MM.1S (cell line): Measurements from ENCODE around the gene P4HA3.

Experiments used
- DNase-seq: peaks from one replicate; pipeline ENCODE4 v3.0.0-alpha.2; 2015
- H2AFZ ChIP-seq: fragments of 300-600 bp; sonication (generic); 2 replicates; pipeline ENCODE4 v1.6.0; 2016; ENCODE audit warnings: antibody characterized with exemption, low read length
- H3F3A ChIP-seq: fragments of 300-600 bp; sonication (generic); 2 replicates; pipeline ENCODE4 v1.6.1; 2016; ENCODE audit warnings: mild to moderate bottlenecking, antibody characterized with exemption, low read length, moderate library complexity, mixed read lengths; ENCODE audit not compliant: insufficient read depth
- H3K27ac ChIP-seq: fragments of 300-600 bp; sonication (generic); 2 replicates; pipeline ENCODE4 v1.5.1; 2016; ENCODE audit warnings: mild to moderate bottlenecking, low read length
- H3K27me3 ChIP-seq: fragments of 300-600 bp; sonication (generic); replicated peaks from 2 replicates; pipeline ENCODE4 v1.6.0; 2016; ENCODE audit warnings: low read length; ENCODE audit not compliant: insufficient read depth
- H3K36me3 ChIP-seq: fragments of 300-600 bp; sonication (generic); replicated peaks from 2 replicates; pipeline ENCODE4 v1.6.1; 2016; ENCODE audit warnings: mild to moderate bottlenecking, low read length, mixed read lengths; ENCODE audit not compliant: insufficient read depth
- H3K4me1 ChIP-seq: fragments of 300-600 bp; sonication (generic); 2 replicates; pipeline ENCODE4 v1.6.1; 2016; ENCODE audit warnings: low read length, mixed read lengths
- H3K4me2 ChIP-seq: fragments of 300-600 bp; sonication (generic); 2 replicates; pipeline ENCODE4 v1.6.0; 2016; ENCODE audit warnings: low read depth, low read length
- H3K4me3 ChIP-seq: fragments of 300-600 bp; sonication (generic); 2 replicates; pipeline ENCODE4 v1.5.1; 2016; ENCODE audit warnings: low read length, mixed read lengths
- H3K79me2 ChIP-seq: fragments of 300-600 bp; sonication (generic); 2 replicates; pipeline ENCODE4 v1.6.1; 2016; ENCODE audit warnings: mixed run types, low read length, mixed read lengths
- H3K9ac ChIP-seq: fragments of 300-600 bp; sonication (generic); 2 replicates; pipeline ENCODE4 v1.6.1; 2016; ENCODE audit warnings: low read length, mixed read lengths
- H3K9me2 ChIP-seq: fragments of 300-600 bp; sonication (generic); replicated peaks from 2 replicates; pipeline ENCODE4 v1.6.1; 2016; ENCODE audit warnings: mild to moderate bottlenecking, low read length, mixed read lengths; ENCODE audit not compliant: insufficient read depth
- H3K9me3 ChIP-seq: fragments of 300-600 bp; sonication (generic); replicated peaks from 2 replicates; pipeline ENCODE4 v1.6.1; 2016; ENCODE audit warnings: mild to moderate bottlenecking, low read length, mixed read lengths; ENCODE audit not compliant: insufficient read depth
- H4K20me1 ChIP-seq: fragments of 300-600 bp; sonication (generic); 2 replicates; pipeline ENCODE4 v1.6.1; 2016; ENCODE audit warnings: mild to moderate bottlenecking, low read length, moderate library complexity, mixed read lengths; ENCODE audit not compliant: insufficient read depth
- CTCF ChIP-seq: fragments of 300-600 bp; sonication (generic); IDR thresholded peaks from 2 replicates; pipeline ENCODE4 v1.5.1; 2016; ENCODE audit warnings: antibody characterized with exemption, low read length, mixed read lengths
- EZH2 ChIP-seq: fragments of 300-600 bp; sonication (generic); optimal IDR thresholded peaks from 2 replicates; pipeline ENCODE3; 2017; ENCODE audit warnings: low read depth, mild to moderate bottlenecking, antibody characterized with exemption, low read length, mixed read lengths
- EZH2phosphoT487 ChIP-seq: fragments of 300-600 bp; sonication (generic); IDR thresholded peaks from 2 replicates; pipeline ENCODE4 v1.6.1; 2018; ENCODE audit warnings: antibody characterized with exemption, low read length

Gene P4HA3

DNA sequence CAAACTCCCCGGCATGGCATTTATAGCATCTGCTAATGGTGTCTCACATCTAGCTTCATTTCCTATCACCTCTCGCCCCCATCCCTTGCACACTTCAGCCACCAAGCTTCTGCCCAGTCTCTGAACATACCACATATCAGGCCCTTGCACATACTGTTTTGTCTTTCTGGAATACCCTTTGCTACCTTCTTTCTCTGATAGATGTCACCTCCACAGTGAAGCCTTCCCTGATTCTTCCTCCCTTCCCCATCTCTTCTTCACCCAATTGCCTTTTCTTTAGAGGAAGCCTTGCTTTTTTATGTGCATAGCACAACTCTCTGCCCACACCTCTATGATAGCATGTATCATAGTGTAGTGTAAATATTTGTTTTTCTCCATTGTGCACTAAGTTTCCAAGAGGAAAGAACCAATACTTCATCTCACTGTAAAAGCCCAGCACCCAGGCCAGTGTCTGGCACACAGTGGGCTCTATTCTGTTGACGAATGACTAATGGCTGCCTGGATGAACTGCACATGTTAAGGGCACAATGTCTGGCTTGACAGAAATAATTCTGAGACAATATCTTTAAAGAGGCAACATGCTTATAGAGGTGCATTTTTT is 27.8 kb downstream of the P4HA3 start:
- no peak overlapping the region for H3K27ac ChIP-seq
- no peak overlapping the region for H2AFZ ChIP-seq
- no peaks in the 10 kb centered on the region for H3K27me3 ChIP-seq
- H4K20me1 ChIP-seq, result no peaks in the 10 kb centered on the region
- no peaks in the 10 kb centered on the region for H3K9me2 ChIP-seq
- no peaks in the 10 kb centered on the region for H3K4me1 ChIP-seq
- TF ChIP-seq EZH2phosphoT487 (no peak), CTCF (no peak), EZH2 (no peak)
- no peaks in the 10 kb centered on the region for H3K36me3 ChIP-seq
- no peak overlapping the region for H3K4me2 ChIP-seq
- no peaks in the 10 kb centered on the region for H3K9me3 ChIP-seq
- DNase-seq, result no peak
- no peaks in the 10 kb centered on the region for H3F3A ChIP-seq
- H3K9ac ChIP-seq, result no peak overlapping the region
- H3K79me2 ChIP-seq, result no peaks in the 10 kb centered on the region
- H3K4me3 ChIP-seq, result no peak overlapping the region

- Histone ChIP-seq H3K27ac (no peak overlapping the region), H2AFZ (no peak overlapping the region), H3K36me3 (no peaks in the 10 kb centered on the region), H3K4me2 (no peak overlapping the region), H3K79me2 (no peaks in the 10 kb centered on the region), H3K27me3 (no peaks in the 10 kb centered on the region), H4K20me1 (no peaks in the 10 kb centered on the region), H3F3A (no peaks in the 10 kb centered on the region), H3K9ac (no peak overlapping the region), H3K9me2 (no peaks in the 10 kb centered on the region), H3K4me3 (no peak overlapping the region), H3K9me3 (no peaks in the 10 kb centered on the region), H3K4me1 (no peaks in the 10 kb centered on the region)
- TF ChIP-seq EZH2phosphoT487 (no peak), CTCF (no peak), EZH2 (no peak)
- no peak for DNase-seq
Observed at GRCh38 chr11:74282914-74283371, 28.5 kb downstream of the P4HA3 start.

DNA sequence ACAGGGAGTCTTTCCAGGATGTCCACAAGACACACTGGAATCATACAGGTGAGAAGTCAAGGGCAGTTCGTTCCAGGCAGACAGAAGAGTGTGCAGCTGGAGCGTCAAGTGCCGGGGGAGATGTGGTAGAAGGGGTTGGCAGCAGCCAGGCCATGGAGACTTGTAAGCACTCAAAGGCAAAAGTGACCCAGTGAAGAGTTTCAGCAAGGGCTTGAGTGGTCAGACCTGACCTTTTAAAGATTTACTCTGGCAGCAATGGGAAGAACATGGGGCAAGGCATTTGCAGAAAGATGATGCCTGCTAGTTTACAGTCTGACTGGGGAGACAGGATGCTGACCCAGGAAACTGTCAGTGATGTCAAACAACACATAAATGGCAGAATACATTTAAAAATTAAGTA is 29.0 kb downstream of the P4HA3 start:
- no peak overlapping the region for H3K27ac ChIP-seq
- no peaks in the 10 kb centered on the region for H3K27me3 ChIP-seq
- no peaks in the 10 kb centered on the region for H3K36me3 ChIP-seq
- no peaks in the 10 kb centered on the region for H3F3A ChIP-seq
- DNase-seq, result no peak
- H2AFZ ChIP-seq, result no peak overlapping the region
- no peaks in the 10 kb centered on the region for H3K9me2 ChIP-seq
- H3K4me1 ChIP-seq, result no peaks in the 10 kb centered on the region
- H3K4me3 ChIP-seq, result no peak overlapping the region
- no peak overlapping the region for H3K9ac ChIP-seq
- no peaks in the 10 kb centered on the region for H4K20me1 ChIP-seq
- TF ChIP-seq EZH2phosphoT487 (no peak), EZH2 (no peak), CTCF (no peak)
- no peaks in the 10 kb centered on the region for H3K9me3 ChIP-seq
- no peak overlapping the region for H3K4me2 ChIP-seq
- H3K79me2 ChIP-seq, result no peaks in the 10 kb centered on the region
